Breast epithelium (tissue), 3 donors: ENCODE measurements around the gene BANF1.

Source experiments
- CTCF ChIP-seq, 3 donors: fragments of 450-650 bp; IDR thresholded peaks; one replicate each; pipeline ENCODE4 v1.5.1; 2016 to 2017; ENCODE audit warnings: antibody characterized with exemption in 3 of 3, mild to moderate bottlenecking in 3 of 3, moderate library complexity in 3 of 3
- POLR2A ChIP-seq: fragments of 450-650 bp; IDR thresholded peaks from one replicate; pipeline ENCODE4 v1.6.1; 2016; ENCODE audit warnings: antibody characterized with exemption, mild to moderate bottlenecking, moderate library complexity

DNA sequence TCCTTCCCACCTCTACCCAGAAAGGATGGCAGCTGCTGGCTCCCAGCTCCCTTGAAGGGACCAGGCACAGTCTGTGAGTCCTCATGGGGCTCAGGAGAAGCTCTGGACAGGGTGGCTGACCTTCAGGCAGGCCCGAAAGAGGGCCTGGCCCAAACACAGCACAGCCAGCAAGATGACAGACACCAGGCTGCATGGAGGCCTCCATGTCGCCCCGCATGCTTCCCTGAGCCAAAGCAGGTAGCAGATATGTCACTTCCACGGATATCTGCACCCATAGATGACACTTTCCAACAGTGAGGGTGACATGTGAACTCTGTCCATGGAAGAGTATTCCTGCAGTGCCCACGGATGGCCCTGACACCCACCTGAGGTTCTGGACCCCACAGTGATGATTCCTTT, 18.7 kb upstream of the BANF1 start:
- TF ChIP-seq POLR2A, result no peak
- no peak for TF ChIP-seq CTCF (IDR thresholded peaks at IDR 0.05)
